D341Med (cell line): ENCODE data around the gene MEGF6.
"Not testable (repeated sequence)": the region's sequence is repeated elsewhere in the genome, so short reads cannot be mapped to it uniquely, and the experiment has no call there.

Experiments used
- DNase-seq: peaks from one replicate; pipeline ENCODE4 v3.0.0; 2012; ENCODE audit warnings: low spot score

MEGF6 gene

GRCh38 chr1:3595949-3596348, 15.4 kb downstream of the MEGF6 start:
- no peak for DNase-seq

GRCh38 chr1:3594706-3595377, 16.5 kb downstream of the MEGF6 start:
- no peak for DNase-seq

- DNase-seq, result no peak
These were observed 17.6 kb downstream of the MEGF6 start for GRCh38 chr1:3593745-3594144.

GRCh38 chr1:3593334-3593733, 18.0 kb downstream of the MEGF6 start:
- DNase-seq, result no peak

GRCh38 chr1:3590951-3591865, 20.1 kb downstream of the MEGF6 start:
- no peak for DNase-seq

DNA sequence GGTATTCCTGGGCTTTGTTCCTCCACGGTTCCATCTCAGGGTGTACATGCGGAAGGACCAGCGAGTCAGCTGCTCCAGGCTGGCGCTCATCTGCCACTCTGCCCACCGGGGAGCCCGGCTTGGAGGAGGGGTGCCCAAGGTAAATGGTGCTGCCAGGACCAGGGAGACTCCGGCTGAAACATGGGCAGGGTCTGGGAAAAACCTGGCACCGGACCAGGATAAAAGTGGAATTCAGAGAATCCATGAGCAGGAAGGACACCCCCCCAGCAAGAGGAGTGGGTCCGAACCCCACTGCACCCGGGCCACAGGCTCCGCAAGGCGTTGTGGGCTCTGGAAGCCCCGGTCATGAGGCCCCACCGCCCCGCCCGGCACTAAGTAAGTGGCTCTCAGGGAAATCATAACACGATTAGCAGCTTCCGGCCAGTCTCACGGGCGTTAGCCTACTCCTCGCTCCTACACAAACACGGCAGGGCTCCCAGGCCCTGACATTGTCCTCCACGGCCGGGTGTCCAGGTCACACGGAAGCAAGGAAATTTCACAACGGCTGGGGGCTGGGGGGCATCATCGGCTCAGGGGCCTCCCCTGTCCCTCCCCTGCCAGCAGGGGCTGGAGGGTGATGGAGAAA, 21.1 kb downstream of the MEGF6 start:
- no peak for DNase-seq

- no peak for DNase-seq
These were observed 22.9 kb downstream of the MEGF6 start for GRCh38 chr1:3588395-3588794.

- no peak for DNase-seq
These were observed 24.1 kb downstream of the MEGF6 start for GRCh38 chr1:3586986-3587759.

DNA sequence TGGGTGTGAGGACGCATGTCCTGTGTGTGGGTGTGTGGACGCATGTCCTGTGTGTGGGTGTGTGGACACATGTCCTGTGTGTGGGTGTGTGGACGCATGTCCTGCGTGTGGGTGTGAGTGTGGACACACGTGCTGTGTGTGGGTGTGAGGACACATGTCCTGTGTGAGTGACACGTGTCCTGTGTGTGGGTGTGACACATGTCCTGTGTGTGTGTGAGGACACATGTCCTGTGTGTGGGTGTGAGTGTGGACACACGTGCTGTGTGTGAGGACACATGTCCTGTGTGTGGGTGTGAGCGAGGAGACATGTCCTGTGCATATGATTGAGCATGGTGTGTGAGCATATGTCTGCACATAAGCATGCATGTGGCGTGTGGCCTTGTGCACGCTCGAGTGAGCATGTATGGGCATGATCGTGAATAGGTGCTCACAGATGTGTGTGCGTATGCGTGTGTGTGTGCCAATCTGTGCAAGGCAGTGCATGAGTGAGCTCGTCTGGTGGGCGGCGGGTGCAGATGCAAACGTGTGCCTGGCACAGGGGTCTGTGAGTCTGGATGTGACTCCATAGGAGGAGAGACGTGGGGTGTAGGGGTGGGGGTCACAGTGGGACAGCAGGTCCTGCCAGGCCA, 25.3 kb downstream of the MEGF6 start:
- no peak for DNase-seq

GRCh38 chr1:3585353-3585868, 25.9 kb downstream of the MEGF6 start:
- not testable (repeated sequence) for DNase-seq

DNA sequence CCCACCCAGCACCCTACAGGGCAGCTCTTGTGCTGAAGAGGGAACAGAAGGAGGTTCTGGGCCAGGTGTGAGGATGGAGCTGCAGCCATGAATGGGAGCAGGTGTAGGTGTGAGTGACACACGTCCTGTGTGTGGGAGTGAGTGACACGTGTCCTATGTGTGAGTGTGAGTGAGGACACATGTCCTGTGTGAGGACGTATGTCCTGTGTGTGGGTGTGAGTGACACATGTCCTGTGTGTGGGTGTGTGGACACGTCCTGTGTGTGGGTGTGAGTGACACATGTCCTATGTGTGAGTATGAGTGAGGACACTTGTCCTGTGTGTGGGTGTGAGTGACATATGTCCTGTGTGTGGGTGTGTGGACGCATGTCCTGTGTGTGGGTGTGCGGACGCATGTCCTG, 26.4 kb downstream of the MEGF6 start:
- DNase-seq, result no peak

DNA sequence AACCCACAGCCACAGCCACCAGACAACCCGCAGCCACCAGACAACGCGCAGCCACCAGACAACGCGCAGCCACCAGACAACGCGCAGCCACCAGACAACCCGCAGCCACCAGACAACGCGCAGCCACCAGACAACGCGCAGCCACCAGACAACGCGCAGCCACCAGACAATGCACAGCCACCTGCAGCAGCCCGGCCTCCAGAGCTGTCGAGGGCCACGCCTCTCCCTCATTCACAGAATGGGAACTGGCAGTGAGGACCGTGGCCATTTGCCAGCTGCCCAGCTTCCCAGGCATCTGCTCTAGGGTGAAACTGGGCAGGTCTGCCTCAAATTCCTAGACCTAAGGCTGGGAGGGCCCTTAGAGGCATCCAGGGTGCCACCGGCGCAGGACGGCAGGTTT, 27.6 kb downstream of the MEGF6 start:
- DNase-seq, result not testable (repeated sequence)

GRCh38 chr1:3581296-3582036, 29.8 kb downstream of the MEGF6 start:
- DNase-seq, result no peak

DNA sequence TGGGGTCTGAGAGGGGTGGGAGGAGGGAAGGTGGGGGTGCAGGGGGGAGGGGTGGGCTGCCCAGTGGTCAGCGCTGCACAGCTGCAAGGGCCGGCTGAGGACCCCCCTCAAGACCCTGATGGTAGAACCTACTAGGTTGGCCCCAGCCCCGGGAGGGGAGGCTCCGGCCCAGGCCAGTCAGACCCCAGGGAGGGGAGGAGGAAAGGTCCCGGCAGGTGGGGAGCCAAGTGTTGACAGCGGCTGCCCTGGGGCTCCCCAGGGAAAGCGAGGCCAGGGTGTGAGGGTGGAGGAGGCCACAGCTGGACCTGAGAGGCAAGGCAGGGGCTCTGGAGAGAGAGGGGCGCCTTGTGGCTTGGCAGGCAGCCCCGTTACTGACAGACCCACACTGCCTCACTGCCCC, 31.1 kb downstream of the MEGF6 start:
- DNase-seq, result no peak

- DNase-seq, result no peak
These were observed 31.7 kb downstream of the MEGF6 start for GRCh38 chr1:3579626-3580025.

- DNase-seq, result no peak
These were observed 32.4 kb downstream of the MEGF6 start for GRCh38 chr1:3578906-3579305.

- DNase-seq, result no peak
These were observed 32.9 kb downstream of the MEGF6 start for GRCh38 chr1:3578433-3578805.

DNA sequence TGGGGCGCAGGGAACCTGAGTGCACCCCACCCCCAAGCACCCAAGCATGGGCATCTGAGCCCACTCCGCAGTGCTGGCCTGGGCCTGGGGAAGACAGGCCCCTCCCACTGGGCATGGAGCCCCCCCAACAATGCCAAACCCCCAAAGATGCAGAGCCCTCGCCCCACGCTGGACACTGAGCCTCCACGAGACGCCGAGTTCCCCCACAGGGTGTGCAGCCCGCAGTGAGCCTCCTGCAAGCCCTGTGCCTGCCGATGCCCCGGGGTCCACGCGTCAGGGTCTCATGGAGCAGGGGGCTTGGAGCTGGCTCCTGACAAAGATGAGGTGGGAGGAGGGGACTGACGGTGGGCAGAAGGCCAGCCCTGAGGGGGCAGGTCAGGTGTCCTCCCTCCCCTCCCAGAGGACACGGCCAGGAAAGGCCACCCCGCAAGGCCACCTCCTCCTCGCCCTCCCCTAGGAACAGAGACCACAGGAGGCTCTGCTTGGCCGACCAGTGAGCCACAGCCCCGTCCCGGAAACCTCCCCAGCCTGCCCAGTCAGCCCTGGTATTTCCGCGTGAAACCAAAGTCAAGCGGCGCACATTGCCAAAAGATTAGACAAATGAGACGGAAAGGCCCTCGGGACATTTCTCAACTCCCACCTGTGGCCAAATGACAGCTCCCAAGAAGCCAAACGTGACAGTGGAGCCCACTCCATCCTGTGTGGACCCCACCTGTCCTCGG, 33.4 kb downstream of the MEGF6 start:
- no peak for DNase-seq

GRCh38 chr1:3577300-3577699, 34.0 kb downstream of the MEGF6 start:
- no peak for DNase-seq

DNA sequence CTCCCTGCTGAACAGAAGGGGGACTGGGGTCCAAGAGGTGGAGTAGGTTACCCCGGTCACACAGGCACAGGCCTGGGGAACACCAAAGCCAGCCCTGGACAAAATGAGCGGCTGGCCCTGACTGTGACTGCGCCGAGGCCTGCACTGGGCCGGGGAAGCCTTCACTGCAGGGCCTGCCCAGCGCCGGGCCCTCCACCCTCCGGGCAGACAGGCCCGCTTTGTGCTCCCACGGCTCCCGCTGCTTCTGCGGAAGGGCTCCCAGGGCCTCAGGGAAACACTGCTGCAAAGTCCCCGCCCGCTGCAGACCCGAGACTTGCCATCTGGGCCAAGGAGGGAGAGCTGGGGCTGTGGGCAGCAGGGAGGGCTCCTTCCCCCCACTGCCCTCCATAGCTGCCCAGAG, 35.3 kb downstream of the MEGF6 start:
- no peak for DNase-seq
